Activated naive CD4-positive, alpha-beta T cell treated with anti-CD3 and anti-CD28 coated beads, Interleukin-2, amount 50 U/mL, for 16 hours (primary cell): ENCODE measurements around the gene CLSTN1.
"Not testable (repeated sequence)": the region's sequence is repeated elsewhere in the genome, so short reads cannot be mapped to it uniquely, and the experiment has no call there.

Experiments
- DNase-seq: peaks from one replicate; pipeline ENCODE4 v3.0.0-alpha.2; 2020

CLSTN1 gene

GRCh38 chr1:9728451-9729295 is 95.1 kb downstream of the CLSTN1 start:
- peak; percentile 76 for DNase-seq

- DNase-seq = no peak
These were observed 96.7 kb downstream of the CLSTN1 start for GRCh38 chr1:9726905-9727595.

DNA sequence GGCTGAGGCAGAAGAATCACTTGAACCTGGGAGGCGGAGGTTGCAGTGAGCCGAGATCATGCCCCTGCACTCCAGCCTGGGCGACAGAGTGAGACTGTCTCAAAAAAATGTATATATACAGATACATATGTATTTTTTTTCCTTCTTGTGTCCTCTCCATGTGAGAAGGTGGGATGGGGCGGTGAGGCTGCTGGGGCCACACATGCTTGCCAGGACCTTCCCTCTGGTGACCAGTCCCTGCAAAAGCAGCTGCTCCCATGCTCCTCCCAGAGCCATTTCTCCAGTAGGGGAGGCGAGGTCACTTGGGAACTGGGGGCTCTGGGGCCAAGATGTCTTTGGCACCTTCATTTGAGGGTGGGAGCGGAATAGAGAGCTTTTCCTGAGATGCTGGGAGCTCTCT is 97.4 kb downstream of the CLSTN1 start:
- DNase-seq = no peak

DNA sequence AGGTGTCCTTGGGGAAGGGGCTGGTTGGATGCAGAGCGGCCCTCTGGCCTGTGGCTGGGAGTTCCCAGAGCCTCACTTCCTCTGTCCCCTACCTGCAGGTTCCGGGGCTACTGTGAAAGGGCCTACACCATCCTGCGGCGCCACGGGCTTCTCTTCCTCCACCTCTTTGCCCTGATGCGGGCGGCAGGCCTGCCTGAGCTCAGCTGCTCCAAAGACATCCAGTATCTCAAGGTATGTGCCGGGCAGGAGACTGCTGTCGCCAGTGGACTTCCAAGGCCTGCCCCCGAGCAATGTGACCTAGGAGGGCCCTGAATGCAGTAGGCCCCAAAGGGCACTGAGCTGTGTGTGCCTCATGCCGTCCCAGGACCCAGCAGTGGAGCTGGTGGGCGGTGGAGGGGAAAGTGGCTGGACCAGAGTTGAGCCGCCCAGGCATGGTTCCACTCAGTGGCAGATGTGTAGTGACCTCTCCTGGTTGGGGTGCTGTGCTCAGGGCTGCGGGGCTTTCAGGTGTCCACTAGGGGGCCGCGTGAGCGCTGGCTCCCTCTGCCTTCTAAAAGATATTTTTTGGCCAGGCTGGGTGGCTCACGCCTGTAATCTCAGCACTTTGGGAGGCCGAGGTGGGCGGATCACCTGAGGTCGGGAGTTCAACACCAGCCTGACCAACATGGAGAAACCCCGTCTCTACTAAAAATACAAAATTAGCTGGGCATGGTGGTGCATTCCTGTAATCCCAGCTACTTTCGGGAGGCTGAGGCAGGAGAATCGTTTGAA is 98.9 kb downstream of the CLSTN1 start:
- peak; percentile 72 for DNase-seq

DNA sequence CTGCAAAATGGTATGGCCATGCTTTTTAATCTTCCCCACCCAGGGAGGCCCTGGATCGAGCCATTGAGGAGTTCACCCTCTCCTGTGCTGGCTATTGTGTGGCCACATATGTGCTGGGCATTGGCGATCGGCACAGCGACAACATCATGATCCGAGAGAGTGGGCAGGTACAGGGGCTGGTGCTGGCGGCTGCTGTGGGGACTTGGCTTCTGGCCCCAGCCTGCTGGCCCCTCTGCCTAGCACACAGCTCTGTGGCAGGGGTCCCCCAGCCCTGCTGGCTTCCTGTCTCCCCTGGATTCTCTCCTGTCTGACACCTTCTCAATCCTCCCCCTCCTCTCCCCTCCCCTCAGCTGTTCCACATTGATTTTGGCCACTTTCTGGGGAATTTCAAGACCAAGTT is 99.8 kb downstream of the CLSTN1 start:
- DNase-seq = no peak

GRCh38 chr1:9723068-9723805 is 100.5 kb downstream of the CLSTN1 start:
- DNase-seq = no peak

- DNase-seq = no peak
These were observed 101.4 kb downstream of the CLSTN1 start for GRCh38 chr1:9722378-9722749.

DNA sequence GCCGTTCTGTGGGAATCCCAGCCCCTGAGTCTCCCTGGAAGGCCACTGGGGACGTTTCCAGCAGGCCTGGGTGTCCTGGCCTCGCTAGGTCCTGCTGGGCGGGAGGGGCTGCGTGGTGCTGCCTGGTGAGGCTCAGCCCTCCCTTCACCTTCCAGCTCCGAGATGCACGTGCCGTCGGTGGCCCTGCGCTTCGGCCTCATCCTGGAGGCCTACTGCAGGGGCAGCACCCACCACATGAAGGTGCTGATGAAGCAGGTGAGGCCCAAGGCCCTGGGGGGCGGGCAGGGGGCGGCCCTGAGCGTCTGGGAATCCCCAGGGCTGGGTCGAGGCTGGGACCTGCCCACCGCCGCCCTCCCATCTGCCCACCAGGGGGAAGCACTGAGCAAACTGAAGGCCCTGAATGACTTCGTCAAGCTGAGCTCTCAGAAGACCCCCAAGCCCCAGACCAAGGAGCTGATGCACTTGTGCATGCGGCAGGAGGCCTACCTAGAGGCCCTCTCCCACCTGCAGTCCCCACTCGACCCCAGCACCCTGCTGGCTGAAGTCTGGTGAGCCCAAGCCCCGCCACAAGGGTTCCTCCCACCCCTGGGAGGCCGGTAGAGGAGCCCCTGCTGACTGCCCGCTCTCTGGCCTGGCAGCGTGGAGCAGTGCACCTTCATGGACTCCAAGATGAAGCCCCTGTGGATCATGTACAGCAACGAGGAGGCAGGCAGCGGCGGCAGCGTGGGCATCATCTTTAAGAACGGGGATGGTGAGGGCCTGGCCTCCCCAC is 102.0 kb downstream of the CLSTN1 start:
- DNase-seq = peak; percentile 84

- DNase-seq = no peak
These were observed 102.8 kb downstream of the CLSTN1 start for GRCh38 chr1:9720785-9721605.

DNA sequence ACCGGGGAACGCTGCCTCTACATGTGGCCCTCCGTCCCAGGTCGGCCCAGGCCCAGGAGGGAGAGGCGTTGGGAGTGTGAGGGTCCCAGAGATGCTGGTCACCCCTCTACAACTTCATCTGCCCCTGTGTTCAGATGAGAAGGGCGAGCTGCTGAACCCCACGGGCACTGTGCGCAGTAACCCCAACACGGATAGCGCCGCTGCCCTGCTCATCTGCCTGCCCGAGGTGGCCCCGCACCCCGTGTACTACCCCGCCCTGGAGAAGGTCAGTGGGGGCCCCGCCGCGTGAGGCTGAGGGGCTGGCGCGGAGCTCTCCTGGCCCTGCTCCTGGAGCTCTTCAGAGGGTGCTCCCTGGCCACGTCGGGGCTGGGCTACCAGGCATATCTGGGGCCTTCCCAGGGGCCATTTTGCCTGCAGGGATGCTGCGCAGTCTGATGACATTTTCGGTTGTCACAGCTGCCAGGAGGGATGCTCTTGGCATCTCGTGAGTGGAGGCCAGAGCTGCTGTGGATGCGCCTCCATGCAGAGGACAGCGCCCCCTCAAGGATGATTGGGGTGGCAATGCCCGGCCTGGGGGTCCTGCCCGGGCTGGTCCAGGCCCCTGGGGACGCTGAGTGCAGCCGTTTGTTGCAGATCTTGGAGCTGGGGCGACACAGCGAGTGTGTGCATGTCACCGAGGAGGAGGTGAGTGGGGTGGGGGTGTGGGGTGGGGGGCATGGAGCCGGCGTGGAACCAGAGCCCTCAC is 103.6 kb downstream of the CLSTN1 start:
- no peak for DNase-seq

DNA sequence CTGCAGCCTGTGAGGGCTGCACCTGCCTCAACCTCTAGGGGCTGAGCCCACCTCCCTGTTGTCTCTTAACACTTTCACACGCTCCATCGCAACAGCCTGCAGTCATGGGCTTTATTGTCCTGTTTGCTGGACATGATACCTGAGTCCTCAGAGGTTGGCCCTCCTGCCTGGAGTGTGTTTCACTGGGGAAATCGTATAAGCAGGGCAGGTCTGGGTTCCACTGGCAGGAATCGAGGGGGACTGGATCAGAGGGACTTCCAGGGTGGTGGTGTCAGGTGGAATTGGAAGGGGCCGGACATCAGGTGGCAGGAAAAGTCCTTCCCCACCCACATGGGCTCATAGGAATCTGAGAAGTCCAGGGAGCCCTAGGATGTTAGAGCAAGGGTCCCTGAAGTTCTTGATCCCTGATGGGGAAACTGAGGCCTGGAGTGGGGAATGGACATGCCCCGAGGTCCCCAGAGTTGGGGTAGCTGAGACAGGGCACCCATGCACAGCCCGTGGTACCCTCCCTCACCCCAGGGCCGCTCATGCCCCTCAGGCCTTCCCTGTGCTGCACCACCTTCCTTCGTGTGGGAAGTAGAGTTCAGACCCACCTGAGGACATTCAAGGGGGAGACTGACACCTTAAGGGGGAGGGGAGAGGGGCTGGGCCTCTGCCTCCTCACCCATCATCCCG is 105.6 kb downstream of the CLSTN1 start:
- no peak for DNase-seq

- DNase-seq = peak; percentile 74
These were observed 106.4 kb downstream of the CLSTN1 start for GRCh38 chr1:9717193-9718005.

DNA sequence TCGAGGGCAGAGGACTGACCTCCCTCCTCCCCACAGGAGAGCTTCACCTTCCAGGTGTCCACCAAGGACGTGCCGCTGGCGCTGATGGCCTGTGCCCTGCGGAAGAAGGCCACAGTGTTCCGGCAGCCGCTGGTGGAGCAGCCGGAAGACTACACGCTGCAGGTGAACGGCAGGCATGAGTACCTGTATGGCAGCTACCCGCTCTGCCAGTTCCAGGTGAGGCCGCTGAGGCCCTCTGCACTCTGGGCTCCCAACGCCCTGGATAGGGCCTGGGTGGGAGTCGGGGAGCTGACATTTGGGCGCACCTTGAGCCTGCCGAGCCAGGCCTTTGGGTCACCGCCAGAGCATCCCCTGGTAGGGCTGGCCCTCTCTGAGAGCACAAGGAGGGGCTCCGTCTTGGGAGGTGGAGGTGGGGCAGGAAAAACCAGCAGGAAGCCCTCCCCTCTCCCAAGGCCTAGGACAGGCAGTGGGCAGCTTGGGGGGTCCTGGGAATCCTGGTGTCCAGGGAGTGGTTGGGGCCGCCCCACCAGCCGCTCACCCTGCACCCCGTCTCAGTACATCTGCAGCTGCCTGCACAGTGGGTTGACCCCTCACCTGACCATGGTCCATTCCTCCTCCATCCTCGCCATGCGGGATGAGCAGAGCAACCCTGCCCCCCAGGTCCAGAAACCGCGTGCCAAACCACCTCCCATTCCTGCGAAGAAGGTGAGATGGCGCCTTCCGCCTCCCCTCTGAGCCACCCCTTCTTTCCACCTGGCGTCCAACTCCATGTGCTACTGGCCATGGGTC is 107.2 kb downstream of the CLSTN1 start:
- no peak for DNase-seq

- peak; percentile 62 for DNase-seq
These were observed 108.1 kb downstream of the CLSTN1 start for GRCh38 chr1:9715536-9716226.

DNA sequence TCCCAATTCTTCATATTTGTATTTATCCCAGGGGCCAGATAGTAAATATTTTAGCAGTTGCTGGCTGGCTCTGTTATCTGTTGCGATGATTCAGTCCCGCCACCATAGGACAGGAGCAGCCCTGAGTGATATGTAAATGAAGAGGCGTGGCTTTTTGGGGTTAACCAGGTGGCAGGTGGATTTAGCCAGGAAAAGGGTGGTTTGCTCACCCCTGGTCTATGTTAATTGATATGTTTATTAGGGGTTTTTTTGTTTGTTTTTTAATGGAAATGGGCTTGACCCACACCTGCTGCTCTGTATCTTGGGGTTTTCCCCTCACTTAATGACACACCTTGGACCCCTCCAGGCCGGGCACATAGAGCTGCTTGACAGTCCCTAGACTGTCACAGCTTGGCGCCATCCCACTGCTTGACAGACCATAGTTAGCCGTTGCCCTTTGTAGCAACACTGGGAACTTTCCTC is 109.5 kb downstream of the CLSTN1 start:
- DNase-seq = no peak

DNA sequence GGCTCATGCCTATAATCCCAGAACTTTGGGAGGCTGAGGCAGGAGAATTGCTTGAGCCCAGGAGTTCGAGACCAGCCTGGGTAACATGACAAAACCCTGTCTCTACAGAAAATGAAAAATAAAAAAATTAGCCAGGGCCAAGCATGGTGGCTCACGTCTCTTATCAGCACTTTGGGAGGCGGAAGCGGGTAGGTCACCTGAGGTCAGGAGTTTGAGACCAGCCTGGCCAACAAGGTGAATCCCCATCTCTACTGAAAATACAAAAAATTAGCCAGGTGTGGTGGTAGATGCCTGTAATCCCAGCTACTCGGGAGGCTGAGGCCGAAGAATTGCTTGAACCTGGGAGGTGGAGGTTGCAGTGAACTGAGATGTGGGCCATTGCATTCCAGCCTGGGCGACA is 111.0 kb downstream of the CLSTN1 start:
- not testable (repeated sequence) for DNase-seq

- no peak for DNase-seq
These were observed 112.2 kb downstream of the CLSTN1 start for GRCh38 chr1:9711466-9712020.
